Testis (tissue), 2 donors: Measurements from ENCODE around the gene ZBTB43.

Experiments
- CTCF ChIP-seq, 3 experiments: fragments of 450-650 bp in 2 of 3; fragments of 200-600 bp in 1 of 3; sonication (generic) in 1 of 3; IDR thresholded peaks; one replicate each; pipeline ENCODE4 v1.5.1; 2016 to 2019; ENCODE audit warnings: antibody characterized with exemption in 3 of 3, mild to moderate bottlenecking in 2 of 3, moderate library complexity in 1 of 3
- POLR2A ChIP-seq: fragments of 450-650 bp; IDR thresholded peaks from one replicate; pipeline ENCODE4 v1.6.1; 2017; ENCODE audit warnings: antibody characterized with exemption, mild to moderate bottlenecking, moderate library complexity

GRCh38 chr9:126880947-126881332, 76.1 kb downstream of the ZBTB43 start:
- TF ChIP-seq CTCF (IDR thresholded peaks at IDR 0.05), result no peak
- no peak for TF ChIP-seq POLR2A
